Erythroblast (primary cell): Measurements from ENCODE around the gene DCUN1D3.

Source experiments
- DNase-seq, 2 experiments: peaks; one replicate each; lab custom pipeline; 2025; lab: John Stamatoyannopoulos, UW
- GATA1 ChIP-seq: IDR thresholded peaks from 2 replicates; pipeline ENCODE4 v1.6.1; 2011; ENCODE audit warnings: low read depth, mild to moderate bottlenecking, control low read depth, low read length, moderate library complexity
- POLR2A ChIP-seq: IDR thresholded peaks from 2 replicates; pipeline ENCODE4 v1.6.1; 2011; ENCODE audit warnings: mild to moderate bottlenecking, low read length

DCUN1D3 gene

DNA sequence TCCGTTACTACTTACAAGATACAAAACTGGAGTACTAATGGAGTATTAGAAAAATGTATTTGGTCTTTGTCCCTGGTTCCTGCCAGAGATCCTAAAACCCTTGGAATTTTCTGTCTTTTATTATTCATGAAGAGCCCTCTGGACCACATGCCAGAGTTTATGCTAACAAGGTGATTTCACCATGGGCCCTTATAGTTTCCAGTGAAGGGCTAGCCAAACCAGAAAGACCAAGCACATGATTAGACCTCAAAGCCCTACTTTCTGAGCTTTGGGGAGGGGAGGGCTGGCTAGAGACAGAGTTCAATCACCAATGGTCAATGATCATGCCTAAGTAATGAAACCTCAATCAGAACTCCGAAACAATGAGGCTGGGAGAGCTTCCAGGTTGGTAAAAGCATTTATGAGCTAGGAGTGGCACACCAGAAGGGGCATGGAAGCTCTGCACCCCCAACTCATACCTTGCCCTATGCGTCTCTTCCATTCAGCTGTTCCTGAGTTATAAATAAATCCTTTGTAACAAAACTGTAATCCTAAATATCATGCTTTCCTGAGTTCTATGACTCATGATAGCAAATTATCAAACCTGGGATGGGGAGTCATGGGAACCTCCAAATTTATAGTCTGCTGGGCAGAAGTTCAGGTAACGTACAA is 10.4 kb downstream of the DCUN1D3 start:
- no peak for DNase-seq
- TF ChIP-seq GATA1, result no peak
- no peak for TF ChIP-seq POLR2A

DNA sequence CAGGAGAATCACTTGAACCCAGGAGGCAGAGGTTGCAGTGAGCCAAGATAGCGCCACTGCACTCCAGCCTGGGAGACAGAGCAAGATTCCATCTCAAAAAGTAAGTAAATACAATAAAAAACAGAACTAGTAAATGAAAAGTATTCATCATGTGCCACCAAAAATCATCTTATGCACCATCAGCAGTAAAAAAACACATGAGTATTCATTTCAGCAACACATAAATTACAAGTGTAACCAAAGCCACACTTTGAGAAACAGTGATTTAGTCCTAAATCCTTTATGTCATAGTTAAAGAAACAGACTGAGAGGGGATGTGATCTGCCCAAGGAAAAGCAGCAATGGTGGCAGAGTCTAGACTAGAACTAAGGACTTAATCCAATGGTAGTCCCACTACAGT is 13.0 kb downstream of the DCUN1D3 start:
- TF ChIP-seq GATA1 (no peak), POLR2A (no peak)
- DNase-seq, result no peak

DNA sequence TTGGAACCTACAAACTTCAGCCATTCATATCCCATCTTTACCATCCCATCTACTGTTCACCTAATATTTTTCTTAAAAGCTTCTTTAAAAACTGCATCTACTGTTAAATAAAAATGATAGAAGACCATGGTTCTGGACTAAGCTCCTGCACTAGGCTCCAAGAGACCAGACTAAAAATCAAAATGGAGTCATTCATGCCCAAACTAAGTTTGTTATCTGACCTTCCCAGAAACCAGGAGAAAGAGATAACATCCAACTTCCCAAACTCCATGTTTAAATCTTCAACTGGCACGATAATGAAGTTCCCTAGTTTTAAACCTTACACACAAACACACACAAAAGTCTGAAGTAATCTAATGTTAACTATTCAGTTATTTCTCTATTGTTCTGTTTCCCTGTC is 13.8 kb downstream of the DCUN1D3 start:
- no peak for DNase-seq
- TF ChIP-seq GATA1, result no peak
- no peak for TF ChIP-seq POLR2A

DNA sequence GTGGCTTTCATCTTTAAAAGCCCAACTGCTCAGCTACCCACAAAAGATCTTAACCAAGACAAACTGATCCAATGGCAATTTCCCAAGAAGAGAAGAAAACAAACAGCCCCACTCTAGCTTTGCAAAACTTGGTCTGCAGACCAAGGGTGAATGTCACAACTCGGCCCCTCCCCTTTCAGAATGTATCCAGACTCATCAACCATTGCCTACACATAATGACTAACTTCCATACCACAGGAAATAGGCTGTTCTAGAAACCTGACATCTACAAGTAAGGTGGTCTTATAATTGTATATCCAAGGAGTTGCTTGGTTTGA is 16.0 kb downstream of the DCUN1D3 start:
- TF ChIP-seq POLR2A (no peak), GATA1 (no peak)
- no peak for DNase-seq

DNA sequence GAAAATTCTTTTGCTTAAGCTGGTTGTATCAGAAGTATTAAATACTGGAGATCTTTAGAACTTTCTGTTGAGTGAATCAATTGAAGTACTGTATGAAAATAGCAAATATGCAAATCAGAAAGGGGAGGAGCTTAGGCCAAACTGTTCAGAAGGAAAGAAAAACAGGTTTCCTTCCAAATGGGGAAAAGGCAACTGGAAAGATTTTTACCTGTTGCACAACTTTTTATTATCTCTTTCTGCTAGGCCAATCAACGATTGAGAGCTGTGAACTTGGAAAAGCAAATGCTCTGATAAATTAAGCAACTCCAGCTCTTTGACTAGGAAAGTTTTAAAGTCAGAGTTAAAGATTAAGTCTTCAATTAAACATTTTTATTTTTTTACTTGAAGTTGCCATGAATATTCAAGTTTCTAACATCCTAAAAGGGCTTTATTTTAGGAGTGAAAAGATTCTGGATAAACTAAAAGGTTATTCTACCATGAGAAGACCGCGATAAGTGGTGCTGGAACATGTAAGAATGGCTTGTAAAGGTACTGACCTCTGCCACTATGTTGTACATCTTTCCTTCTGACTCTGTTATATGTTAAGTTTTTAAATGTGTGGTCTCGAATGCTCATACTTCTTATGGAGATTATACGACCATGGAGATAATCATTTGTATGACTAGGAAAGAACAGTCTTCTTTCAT is 16.5 kb downstream of the DCUN1D3 start:
- TF ChIP-seq POLR2A (no peak), GATA1 (no peak)
- no peak for DNase-seq

DNA sequence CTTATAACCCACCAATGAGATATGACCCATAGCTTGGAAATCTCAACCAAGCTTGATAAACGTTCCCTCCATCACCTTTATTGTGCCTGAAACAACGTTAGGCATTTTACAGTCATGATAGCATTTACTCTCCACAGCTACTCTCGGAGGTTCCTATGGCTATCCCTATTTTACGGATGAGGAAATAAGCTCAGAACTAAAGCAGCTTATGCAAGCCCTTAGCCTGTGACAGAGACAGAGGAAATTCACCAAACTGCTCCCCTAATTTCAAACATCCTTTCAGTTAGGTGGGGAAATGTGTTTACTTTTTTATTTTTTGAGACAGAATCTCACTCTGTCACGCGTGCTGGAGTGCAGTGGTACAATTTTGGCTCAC is 18.7 kb downstream of the DCUN1D3 start:
- DNase-seq, result no peak
- TF ChIP-seq POLR2A, result no peak
- TF ChIP-seq GATA1, result no peak

DNA sequence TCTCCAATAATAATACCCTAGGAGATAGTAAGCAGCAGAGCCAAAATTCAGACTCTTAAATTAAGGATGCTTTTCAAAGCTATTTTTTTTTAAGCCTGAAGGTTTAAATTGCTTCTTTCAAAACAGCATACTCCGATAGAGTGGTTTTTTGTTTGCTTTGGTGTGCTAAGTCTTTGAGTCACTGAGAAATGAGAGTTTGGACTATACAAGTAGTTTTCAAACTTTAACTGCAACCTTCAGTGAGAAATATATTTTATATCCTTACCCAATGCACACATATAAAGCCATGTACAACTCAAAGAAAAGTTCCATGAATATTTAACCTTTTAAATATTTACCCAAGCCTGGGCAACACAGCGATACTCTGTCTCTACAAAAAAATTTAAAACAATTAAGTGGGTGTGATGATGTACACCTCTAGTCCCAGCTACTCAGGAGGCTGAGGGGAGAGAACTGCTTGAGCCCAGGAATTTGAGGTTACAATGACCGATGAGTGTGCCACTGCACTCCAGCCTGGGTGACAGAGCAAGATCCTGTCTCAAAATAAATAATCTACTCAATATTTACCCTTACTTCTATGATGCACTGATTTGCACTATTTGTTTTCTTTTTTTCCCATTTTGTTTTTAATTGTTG is 19.2 kb downstream of the DCUN1D3 start:
- no peak for TF ChIP-seq GATA1
- no peak for DNase-seq

DNA sequence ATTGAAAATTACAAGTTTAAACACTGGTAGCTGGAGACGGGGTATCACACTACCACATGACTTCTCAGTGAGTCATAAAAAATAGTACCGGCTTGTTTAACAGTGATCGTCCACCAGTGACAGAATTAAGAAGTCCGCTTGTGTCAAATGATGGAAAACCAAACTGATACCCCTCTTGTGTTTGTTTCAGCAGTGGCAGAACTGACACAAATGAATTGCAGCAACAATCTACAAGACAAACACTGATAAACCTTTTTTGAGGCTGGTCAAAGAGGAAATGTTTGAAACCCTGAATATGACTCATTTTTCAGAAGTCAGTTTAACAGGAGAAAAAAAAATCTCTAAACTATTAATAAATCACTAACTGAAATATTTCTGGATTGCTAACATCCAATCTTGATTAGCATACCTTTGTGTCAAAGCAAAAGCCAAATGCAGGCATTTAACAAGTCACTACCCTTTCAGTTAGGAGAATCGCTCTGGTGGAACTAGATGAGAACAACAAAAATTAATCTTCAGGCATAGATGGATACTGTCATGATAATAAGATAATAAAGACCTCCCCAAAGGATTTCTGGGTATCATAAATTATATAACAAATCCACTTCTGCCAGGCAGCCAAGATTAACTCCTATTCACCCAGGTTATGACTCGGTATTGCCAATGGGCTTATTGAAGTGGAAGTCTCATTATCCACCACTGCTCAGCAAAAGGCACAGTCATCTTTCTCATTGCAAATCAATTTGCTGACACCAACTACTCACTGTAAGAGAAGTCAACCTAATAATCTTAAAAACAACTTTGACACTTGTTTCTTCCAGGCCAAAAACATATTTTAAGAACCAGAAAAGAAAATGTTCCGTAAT is 20.8 kb downstream of the DCUN1D3 start:
- DNase-seq, result no peak
- TF ChIP-seq POLR2A, result no peak
- no peak for TF ChIP-seq GATA1

DNA sequence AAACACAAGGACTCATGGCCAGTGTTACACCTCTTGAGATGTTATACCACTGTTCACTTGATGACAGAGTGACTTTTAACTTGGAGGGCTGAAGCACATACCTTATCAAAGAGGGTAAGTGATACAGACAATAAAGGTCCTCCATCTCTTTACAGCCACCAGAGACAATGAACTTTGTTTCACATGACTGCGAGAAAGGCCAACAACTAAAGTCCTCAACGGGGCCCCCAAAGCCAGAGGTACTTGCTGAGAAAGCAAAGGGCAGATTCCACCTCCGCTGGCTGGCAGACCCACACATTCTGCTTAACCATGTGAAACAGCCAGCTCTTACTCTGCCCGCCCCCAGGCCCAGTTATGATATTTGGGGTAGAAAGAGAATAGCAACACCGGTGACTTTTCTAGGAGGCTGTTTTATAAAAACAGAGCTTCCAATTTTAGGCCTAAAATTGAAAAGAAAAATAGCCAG is 21.4 kb downstream of the DCUN1D3 start:
- DNase-seq, result no peak
- TF ChIP-seq GATA1 (no peak), POLR2A (no peak)

DNA sequence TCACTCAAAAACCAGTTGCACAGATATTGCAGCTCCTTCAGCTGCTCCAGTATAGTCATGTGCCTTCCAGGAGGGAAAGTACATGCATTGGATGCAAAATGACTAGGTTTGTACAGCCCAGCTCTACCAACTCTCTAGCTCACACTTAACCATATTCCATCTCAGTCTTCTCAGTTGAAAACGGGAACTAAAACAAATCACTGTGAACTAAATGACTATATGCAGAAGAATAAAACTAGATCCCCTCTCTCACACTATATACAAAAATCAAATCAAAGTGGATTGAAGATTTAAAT is 24.9 kb downstream of the DCUN1D3 start:
- DNase-seq, result no peak
- no peak for TF ChIP-seq GATA1
- TF ChIP-seq POLR2A, result no peak

DNA sequence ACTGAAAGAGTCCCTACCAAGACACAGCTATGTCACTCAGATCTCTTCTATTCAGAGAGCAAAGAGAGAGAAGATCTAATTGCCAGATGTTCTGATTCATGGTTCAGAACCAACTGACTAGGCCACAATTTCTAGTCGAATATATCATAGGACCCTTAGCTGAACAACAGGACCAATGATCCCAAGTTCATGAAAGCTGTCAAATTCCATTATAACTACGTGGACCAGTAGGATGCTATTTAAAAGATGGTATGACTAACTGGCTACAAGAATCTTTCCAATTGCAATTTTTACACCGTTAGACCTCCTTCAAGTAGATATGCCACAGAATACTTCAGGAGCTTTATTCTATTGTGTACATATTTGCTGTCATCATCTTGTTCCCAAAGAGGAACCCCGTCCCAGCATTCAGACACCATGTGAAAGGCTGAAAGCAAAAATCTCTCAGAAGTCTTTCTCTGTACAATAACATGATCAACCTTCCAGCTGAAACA is 26.0 kb downstream of the DCUN1D3 start:
- TF ChIP-seq GATA1 (no peak), POLR2A (no peak)
- DNase-seq, result no peak

DNA sequence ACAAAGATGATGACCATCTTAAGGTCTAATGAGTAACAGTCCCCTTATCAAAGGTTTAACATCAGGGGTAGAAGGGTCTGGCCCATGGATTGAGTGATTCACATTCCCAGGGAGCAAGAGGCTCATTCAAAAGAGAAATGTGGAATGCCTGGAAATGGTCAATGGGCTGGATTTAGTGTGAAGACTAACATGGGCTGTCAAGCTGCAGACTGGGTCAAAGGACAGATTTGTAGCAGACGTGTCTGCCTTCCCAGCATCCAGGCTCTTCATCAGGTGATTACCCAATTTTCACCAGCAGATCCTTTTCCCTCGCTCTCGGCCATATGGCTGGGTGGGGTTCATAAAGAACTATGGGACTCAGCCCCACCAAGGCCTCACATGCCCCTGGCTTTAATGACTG is 26.8 kb downstream of the DCUN1D3 start:
- DNase-seq, result no peak
- TF ChIP-seq GATA1, result no peak
- no peak for TF ChIP-seq POLR2A

DNA sequence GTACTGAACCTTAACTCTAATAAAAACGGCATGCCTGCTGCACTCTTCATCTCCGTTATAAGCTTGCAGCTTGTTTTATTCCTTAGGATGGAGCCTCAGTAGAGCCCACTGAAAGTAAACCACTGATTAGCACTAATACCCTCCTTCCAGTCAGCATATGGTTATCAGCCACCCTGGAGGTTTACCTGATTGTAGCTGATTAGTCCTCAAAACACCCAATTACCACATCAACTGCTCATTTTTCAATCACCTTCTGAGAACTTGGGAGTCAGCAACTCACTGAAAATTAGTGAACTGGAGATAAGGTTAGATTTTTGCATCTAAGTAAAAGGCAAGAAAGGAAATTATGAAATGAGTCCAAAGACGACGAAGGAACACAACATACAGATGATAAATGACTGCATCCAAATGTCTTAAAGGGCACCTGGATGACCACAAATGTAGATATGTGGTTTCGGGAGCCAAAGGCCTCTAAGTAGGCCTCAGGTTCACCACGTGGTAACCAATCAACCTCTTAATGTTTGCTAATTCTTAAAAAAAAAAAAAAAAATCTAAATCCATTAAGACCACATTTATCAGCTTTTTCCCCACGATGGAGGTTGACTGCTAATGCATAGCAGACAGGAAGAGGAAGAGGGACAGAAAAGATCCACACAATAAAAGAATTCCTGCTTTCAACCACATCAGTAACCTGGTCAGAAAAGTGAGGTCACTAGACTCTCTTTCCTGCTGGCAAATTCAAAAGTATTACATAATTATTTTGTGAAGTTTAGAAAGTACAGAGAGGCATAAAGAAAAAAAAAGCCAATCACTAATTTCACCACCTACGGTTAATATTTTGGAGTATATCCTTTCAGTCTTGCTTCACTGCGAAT is 28.0 kb downstream of the DCUN1D3 start:
- TF ChIP-seq POLR2A (no peak), GATA1 (no peak)
- DNase-seq, result peak; percentile 54 to 79

DNA sequence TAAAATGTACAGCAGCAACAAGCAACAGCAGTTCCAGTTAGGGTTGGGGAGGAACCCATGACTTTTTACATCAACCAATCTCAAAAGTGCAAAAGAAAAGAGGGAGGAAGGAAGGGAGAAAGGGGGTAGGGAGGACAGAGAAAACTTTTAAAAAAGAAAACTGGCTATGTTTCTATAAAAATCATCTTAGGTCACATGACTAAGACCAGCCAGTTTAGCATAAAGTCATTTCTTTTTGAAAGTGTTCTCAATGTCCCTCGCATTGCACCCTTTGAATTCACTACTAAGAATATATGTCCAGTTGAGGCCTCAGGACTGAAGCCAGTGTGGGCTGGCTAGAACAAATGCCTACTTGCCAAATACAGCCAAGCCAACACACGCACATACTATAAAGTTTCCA is 28.9 kb downstream of the DCUN1D3 start:
- no peak for TF ChIP-seq GATA1

More for the DNA sequence above, 28.9 kb downstream of the DCUN1D3 start:
- DNase-seq, result no peak
